ENCODE data around the gene ATP2A1. TPM values are rescaled to one million over a fixed set of nuclear protein-coding genes. Genes with fewer than 3 reads are reported as not detected.
A peak's percentile ranks its signal among the peaks of the same experiment; 100 is the strongest.

The ATP2A1 gene
- total and polyA plus RNA-seq, 2 of the 13 experiments (the other 11 are each of a cell fraction or from before 2014, with no cell fraction given) = 3.2 to 12.5 TPM

DNA sequence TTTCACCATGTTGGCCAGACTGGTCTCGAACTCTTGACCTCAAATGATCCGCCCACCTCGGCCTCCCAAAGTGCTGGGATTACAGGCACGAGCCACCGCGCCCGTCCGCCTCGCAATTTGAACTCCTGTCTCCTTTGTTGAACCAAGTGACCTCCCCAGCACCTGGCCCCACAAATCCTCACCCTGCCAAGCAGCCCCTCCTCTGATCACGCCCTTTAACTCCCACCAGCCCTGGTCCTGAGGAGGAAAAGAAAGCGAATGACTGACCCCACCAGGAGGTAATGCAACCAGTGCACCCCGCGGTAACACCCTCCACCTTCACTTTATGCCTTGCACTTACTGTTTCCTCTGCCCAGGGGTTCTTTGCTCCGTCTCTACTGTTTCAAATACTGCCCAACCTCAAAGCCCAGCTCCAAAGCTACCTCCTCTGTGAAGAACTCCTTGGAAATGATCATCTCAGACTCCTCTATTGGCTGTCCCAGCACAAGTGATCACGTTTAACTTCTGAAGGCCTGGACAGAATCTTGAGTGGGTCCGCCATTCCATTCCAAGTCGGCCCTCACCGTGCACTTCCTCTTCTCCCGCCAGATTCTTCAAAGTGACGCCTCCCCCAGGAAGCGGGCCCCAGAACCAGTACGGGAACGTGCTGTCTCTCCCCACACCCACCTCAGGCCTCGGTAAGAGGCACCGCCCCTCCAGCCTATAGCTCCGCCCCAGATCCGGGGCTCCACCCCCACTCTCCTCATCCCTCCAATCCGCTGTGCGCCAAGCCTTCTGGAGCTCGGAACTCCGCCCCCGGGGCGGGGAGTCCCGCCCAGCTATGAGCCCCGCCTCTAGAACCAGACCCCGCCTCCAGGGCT, 57.9 kb downstream of the ATP2A1 start (continued):
- no peak for TF ChIP-seq ZHX2 (IDR thresholded peaks at IDR 0.05; ENCODE audit: low read depth)
- TF ChIP-seq ZHX2 (CRISPR knock-in tag; IDR thresholded peaks at IDR 0.05; ENCODE audit: borderline replicate concordance) = no peak
- peak; percentile 69; the same call in 1 of the 2 replicates for TF ChIP-seq ZBTB38 (CRISPR knock-in tag; IDR thresholded peaks at IDR 0.05)
- TF ChIP-seq TBP (CRISPR knock-in tag; IDR thresholded peaks at IDR 0.05) = no peak
- peak; percentile 81 for TF ChIP-seq ZMYM3 (CRISPR knock-in tag; IDR thresholded peaks at IDR 0.05)
- no peak for TF ChIP-seq KMT2A (CRISPR knock-in tag; IDR thresholded peaks at IDR 0.05)
- no peak for TF ChIP-seq BORCS8-MEF2B (CRISPR knock-in tag; IDR thresholded peaks at IDR 0.05)
- no peak for TF ChIP-seq AKNA (CRISPR knock-in tag; IDR thresholded peaks at IDR 0.05; ENCODE audit: borderline replicate concordance)
- TF ChIP-seq, protein P1, sequence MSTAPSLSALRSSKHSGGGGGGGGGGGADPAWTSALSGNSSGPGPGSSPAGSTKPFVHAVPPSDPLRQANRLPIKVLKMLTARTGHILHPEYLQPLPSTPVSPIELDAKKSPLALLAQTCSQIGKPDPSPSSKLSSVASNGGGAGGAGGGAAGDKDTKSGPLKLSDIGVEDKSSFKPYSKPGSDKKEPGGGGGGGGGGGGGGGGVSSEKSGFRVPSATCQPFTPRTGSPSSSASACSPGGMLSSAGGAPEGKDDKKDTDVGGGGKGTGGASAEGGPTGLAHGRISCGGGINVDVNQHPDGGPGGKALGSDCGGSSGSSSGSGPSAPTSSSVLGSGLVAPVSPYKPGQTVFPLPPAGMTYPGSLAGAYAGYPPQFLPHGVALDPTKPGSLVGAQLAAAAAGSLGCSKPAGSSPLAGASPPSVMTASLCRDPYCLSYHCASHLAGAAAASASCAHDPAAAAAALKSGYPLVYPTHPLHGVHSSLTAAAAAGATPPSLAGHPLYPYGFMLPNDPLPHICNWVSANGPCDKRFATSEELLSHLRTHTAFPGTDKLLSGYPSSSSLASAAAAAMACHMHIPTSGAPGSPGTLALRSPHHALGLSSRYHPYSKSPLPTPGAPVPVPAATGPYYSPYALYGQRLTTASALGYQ (CRISPR knock-in tag; IDR thresholded peaks at IDR 0.05) = no peak
- TF ChIP-seq, protein P2, sequence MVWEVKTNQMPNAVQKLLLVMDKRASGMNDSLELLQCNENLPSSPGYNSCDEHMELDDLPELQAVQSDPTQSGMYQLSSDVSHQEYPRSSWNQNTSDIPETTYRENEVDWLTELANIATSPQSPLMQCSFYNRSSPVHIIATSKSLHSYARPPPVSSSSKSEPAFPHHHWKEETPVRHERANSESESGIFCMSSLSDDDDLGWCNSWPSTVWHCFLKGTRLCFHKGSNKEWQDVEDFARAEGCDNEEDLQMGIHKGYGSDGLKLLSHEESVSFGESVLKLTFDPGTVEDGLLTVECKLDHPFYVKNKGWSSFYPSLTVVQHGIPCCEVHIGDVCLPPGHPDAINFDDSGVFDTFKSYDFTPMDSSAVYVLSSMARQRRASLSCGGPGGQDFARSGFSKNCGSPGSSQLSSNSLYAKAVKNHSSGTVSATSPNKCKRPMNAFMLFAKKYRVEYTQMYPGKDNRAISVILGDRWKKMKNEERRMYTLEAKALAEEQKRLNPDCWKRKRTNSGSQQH (CRISPR knock-in tag; IDR thresholded peaks at IDR 0.05; ENCODE audit: low read depth) = peak; percentile 81
- no peak for TF ChIP-seq HINFP (CRISPR knock-in tag; IDR thresholded peaks at IDR 0.05; ENCODE audit: low read depth)
- TF ChIP-seq ZNF451 (CRISPR knock-in tag; IDR thresholded peaks at IDR 0.05) = 0 out of 2 replicates have a peak, but pooled peaks have one; percentile 22

Data from HepG2 (cell line).